CMK (cell line): ENCODE results near the gene OSBPL5.
"Not testable (repeated sequence)": the region's sequence is repeated elsewhere in the genome, so short reads cannot be mapped to it uniquely, and the experiment has no call there.

Experiments
- DNase-seq: peaks from one replicate; pipeline ENCODE4 v3.0.0-alpha.2; 2010; ENCODE audit warnings: low read depth

OSBPL5 gene

GRCh38 chr11:3180869-3181268 lies 15.8 kb upstream of the OSBPL5 start:
- DNase-seq, result no peak

GRCh38 chr11:3178349-3178748 lies 13.2 kb upstream of the OSBPL5 start:
- no peak for DNase-seq

- no peak for DNase-seq
Measured at GRCh38 chr11:3177931-3178330, 12.8 kb upstream of the OSBPL5 start.

GRCh38 chr11:3176487-3176886 lies 11.4 kb upstream of the OSBPL5 start:
- DNase-seq, result no peak

GRCh38 chr11:3175194-3175593 lies 10.1 kb upstream of the OSBPL5 start:
- no peak for DNase-seq

GRCh38 chr11:3174387-3174786 lies 9.3 kb upstream of the OSBPL5 start:
- DNase-seq, result no peak

- DNase-seq, result no peak
Measured at GRCh38 chr11:3173795-3174194, 8.7 kb upstream of the OSBPL5 start.

- DNase-seq, result no peak
Measured at GRCh38 chr11:3171931-3172560, 6.9 kb upstream of the OSBPL5 start.

- DNase-seq, result no peak
Measured at GRCh38 chr11:3170756-3171650, 5.9 kb upstream of the OSBPL5 start.

GRCh38 chr11:3170044-3170755 lies 5.1 kb upstream of the OSBPL5 start:
- no peak for DNase-seq

- DNase-seq, result peak; percentile 61
Measured at GRCh38 chr11:3169255-3170043, 4.3 kb upstream of the OSBPL5 start.

GRCh38 chr11:3168742-3169254 lies 3.7 kb upstream of the OSBPL5 start:
- not testable (repeated sequence) for DNase-seq

- no peak for DNase-seq
Measured at GRCh38 chr11:3167143-3168119, 2.3 kb upstream of the OSBPL5 start.

- DNase-seq, result no peak
Measured at GRCh38 chr11:3166268-3167142, 1.4 kb upstream of the OSBPL5 start.

- no peak for DNase-seq
Measured at GRCh38 chr11:3165916-3166267, 782 bp upstream of the OSBPL5 start.

GRCh38 chr11:3164552-3165151 lies 458 bp downstream of the OSBPL5 start:
- no peak for DNase-seq

GRCh38 chr11:3164138-3164551 lies 965 bp downstream of the OSBPL5 start:
- DNase-seq, result no peak

GRCh38 chr11:3163241-3163981 lies 1.7 kb downstream of the OSBPL5 start:
- DNase-seq, result no peak
